ENCODE measurements around the gene STXBP6. TPM values are rescaled to one million over a fixed set of nuclear protein-coding genes. Genes with fewer than 3 reads are reported as not detected.

Gene STXBP6
- total RNA-seq, 1 experiment from 2014 or later, result 12.3 TPM

GRCh38 chr14:25006031-25006430, 43.9 kb downstream of the STXBP6 start:
- Histone ChIP-seq H3K4me1 (replicated peaks; ENCODE audit: insufficient read depth) (no peaks in the 10 kb centered on the region), H3F3A (ENCODE audit: insufficient read depth, low read depth) (no peaks in the 10 kb centered on the region), H3K9me3 (ENCODE audit: insufficient read depth, low read depth) (no peaks in the 10 kb centered on the region), H3K27ac (no peak overlapping the region), H3K9me2 (ENCODE audit: insufficient read depth) (no peaks in the 10 kb centered on the region), H3K4me2 (no peak overlapping the region), H3K4me3 (no peak overlapping the region), H2AFZ (no peak overlapping the region), H3K79me2 (ENCODE audit: low read depth) (no peaks in the 10 kb centered on the region), H4K20me1 (ENCODE audit: insufficient read depth) (no peaks in the 10 kb centered on the region), H3K36me3 (ENCODE audit: low read depth) (no peaks in the 10 kb centered on the region), H3K27me3 (ENCODE audit: insufficient read depth, low read depth) (no peaks in the 10 kb centered on the region)
- no peak for TF ChIP-seq EZH2 (IDR thresholded peaks at IDR 0.05; ENCODE audit: low read depth)
- no peak for TF ChIP-seq CTCF (conservative IDR thresholded peaks at IDR 0.05)
- POLR2A ChIA-PET (ENCODE audit: unreplicated experiment), result no interaction called here
- no TSS peak for BruUV-seq (replicated peaks)
- CTCF ChIA-PET, result interaction anchor here (1.6 kb wide), 1 partner anchor 200 kb away, joined by 4 read pairs; no protein-coding TSS in a partner anchor
- intact Hi-C loops (cut with micrococcal nuclease; ENCODE audit: unreplicated experiment), result loop anchor here (5.0 kb wide), 1 partner anchor 126 kb away; no protein-coding TSS in a partner anchor
- DNase-seq, result no peak

- Histone ChIP-seq H3K36me3 (ENCODE audit: low read depth) (no peaks in the 10 kb centered on the region), H3K4me1 (replicated peaks; ENCODE audit: insufficient read depth) (no peaks in the 10 kb centered on the region), H3K27ac (no peak overlapping the region), H3K79me2 (ENCODE audit: low read depth) (no peaks in the 10 kb centered on the region), H3K9me2 (ENCODE audit: insufficient read depth) (no peaks in the 10 kb centered on the region), H3K9me3 (ENCODE audit: insufficient read depth, low read depth) (no peaks in the 10 kb centered on the region), H3K4me3 (no peak overlapping the region), H2AFZ (no peak overlapping the region), H3K4me2 (no peak overlapping the region), H3K27me3 (ENCODE audit: insufficient read depth, low read depth) (no peaks in the 10 kb centered on the region), H4K20me1 (ENCODE audit: insufficient read depth) (no peaks in the 10 kb centered on the region), H3F3A (ENCODE audit: insufficient read depth, low read depth) (no peaks in the 10 kb centered on the region)
- intact Hi-C loops (cut with micrococcal nuclease; ENCODE audit: unreplicated experiment), result no loop called here
- BruUV-seq (replicated peaks), result no TSS peak
- no peak for DNase-seq
- CTCF ChIA-PET, result no interaction called here
- TF ChIP-seq CTCF (conservative IDR thresholded peaks at IDR 0.05) (no peak), EZH2 (IDR thresholded peaks at IDR 0.05; ENCODE audit: low read depth) (no peak)
- POLR2A ChIA-PET (ENCODE audit: unreplicated experiment), result no interaction called here
Observed at GRCh38 chr14:25004389-25004809, 45.5 kb downstream of the STXBP6 start.

- BruUV-seq (replicated peaks), result no TSS peak
- H3K27me3 ChIP-seq (ENCODE audit: insufficient read depth, low read depth), result no peaks in the 10 kb centered on the region
- H3F3A ChIP-seq (ENCODE audit: insufficient read depth, low read depth), result no peaks in the 10 kb centered on the region
- CTCF ChIA-PET, result no interaction called here
- intact Hi-C loops (cut with micrococcal nuclease; ENCODE audit: unreplicated experiment), result no loop called here
- H2AFZ ChIP-seq, result no peak overlapping the region
- POLR2A ChIA-PET (ENCODE audit: unreplicated experiment), result no interaction called here
- TF ChIP-seq EZH2 (IDR thresholded peaks at IDR 0.05; ENCODE audit: low read depth), result no peak
- no peak for TF ChIP-seq CTCF (conservative IDR thresholded peaks at IDR 0.05)
- no peaks in the 10 kb centered on the region for H3K36me3 ChIP-seq (ENCODE audit: low read depth)
- no peaks in the 10 kb centered on the region for H3K9me3 ChIP-seq (ENCODE audit: insufficient read depth, low read depth)
- H3K4me1 ChIP-seq (replicated peaks; ENCODE audit: insufficient read depth), result no peaks in the 10 kb centered on the region
- no peaks in the 10 kb centered on the region for H3K79me2 ChIP-seq (ENCODE audit: low read depth)
- no peaks in the 10 kb centered on the region for H3K9me2 ChIP-seq (ENCODE audit: insufficient read depth)
- H3K4me2 ChIP-seq, result no peak overlapping the region
- H4K20me1 ChIP-seq (ENCODE audit: insufficient read depth), result no peaks in the 10 kb centered on the region
- no peak overlapping the region for H3K27ac ChIP-seq
- no peak overlapping the region for H3K4me3 ChIP-seq
- no peak for DNase-seq
Observed at GRCh38 chr14:25003537-25003936, 46.4 kb downstream of the STXBP6 start.

Measured in PC-9 (cell line).